GM19099 (cell line): ENCODE measurements around the gene MYH6.

ENCODE experiments used
- POLR2A ChIP-seq: IDR thresholded peaks from 3 replicates; pipeline ENCODE4 v1.6.1; 2011; ENCODE audit warnings: low read depth; ENCODE audit not compliant: insufficient read length; ENCODE audit errors: extremely low read depth

The MYH6 gene

GRCh38 chr14:23389396-23389795 lies 18.7 kb downstream of the MYH6 start:
- no peak for TF ChIP-seq POLR2A

GRCh38 chr14:23388996-23389395 lies 19.1 kb downstream of the MYH6 start:
- no peak for TF ChIP-seq POLR2A

- TF ChIP-seq POLR2A, result no peak
Measured at GRCh38 chr14:23387916-23388882, 19.9 kb downstream of the MYH6 start.

- TF ChIP-seq POLR2A, result no peak
Measured at GRCh38 chr14:23386999-23387398, 21.1 kb downstream of the MYH6 start.

- TF ChIP-seq POLR2A, result no peak
Measured at GRCh38 chr14:23385642-23386265, 22.3 kb downstream of the MYH6 start.

- no peak for TF ChIP-seq POLR2A
Measured at GRCh38 chr14:23385244-23385641, 22.8 kb downstream of the MYH6 start.

GRCh38 chr14:23384364-23385080 lies 23.6 kb downstream of the MYH6 start:
- no peak for TF ChIP-seq POLR2A

GRCh38 chr14:23382731-23383440 lies 25.2 kb downstream of the MYH6 start:
- TF ChIP-seq POLR2A, result no peak

GRCh38 chr14:23382276-23382675 lies 25.8 kb downstream of the MYH6 start:
- no peak for TF ChIP-seq POLR2A

- no peak for TF ChIP-seq POLR2A
Measured at GRCh38 chr14:23381871-23382270, 26.2 kb downstream of the MYH6 start.

GRCh38 chr14:23380976-23381375 lies 27.1 kb downstream of the MYH6 start:
- TF ChIP-seq POLR2A, result no peak

- TF ChIP-seq POLR2A, result no peak
Measured at GRCh38 chr14:23380197-23380914, 27.7 kb downstream of the MYH6 start.

- TF ChIP-seq POLR2A, result no peak
Measured at GRCh38 chr14:23379366-23380196, 28.5 kb downstream of the MYH6 start.
